Suppressor macrophage (primary cell): ENCODE results near the gene NPB.
A peak's percentile ranks its signal among the peaks of the same experiment; 100 is the strongest.

ENCODE experiments used
- DNase-seq, 4 experiments: peaks; one replicate each; pipeline ENCODE4 v3.0.0-alpha.2; 2020 to 2022

The NPB gene

DNA sequence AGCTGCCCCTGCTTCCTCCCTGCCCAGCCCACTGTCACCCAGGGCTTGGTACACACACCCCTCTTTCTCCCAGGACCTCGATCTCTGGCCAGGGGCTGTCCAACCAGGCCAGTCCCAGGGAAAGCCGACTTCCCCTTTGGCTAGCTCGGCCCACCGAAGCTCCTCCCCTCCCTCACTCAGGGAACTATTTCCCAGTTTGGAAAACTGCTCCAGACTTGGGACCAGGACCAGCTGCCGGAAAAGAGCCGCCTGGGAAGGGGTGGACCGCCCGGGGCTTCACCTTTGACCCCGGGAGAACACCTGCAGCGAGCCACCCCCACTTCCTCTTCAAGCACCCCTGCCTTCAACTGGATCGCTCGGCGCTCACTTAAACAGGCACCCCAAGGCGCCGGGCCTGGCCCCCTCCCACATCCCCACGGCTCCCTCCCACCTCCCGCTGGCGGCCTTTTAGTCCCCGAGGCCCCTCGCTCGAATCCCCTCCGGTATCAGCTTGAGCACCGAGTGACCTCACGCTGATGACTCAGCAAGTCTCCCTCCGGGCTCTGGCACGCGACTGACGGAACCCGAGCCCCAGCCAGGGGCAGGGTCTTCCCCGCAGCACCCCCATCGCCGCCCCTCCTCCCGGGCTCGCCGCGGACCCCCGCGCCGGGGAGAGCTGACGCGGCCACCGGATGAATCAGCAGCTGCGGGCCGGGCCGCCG is 24.6 kb downstream of the NPB start:
- DNase-seq: peak; percentile 85 to 92 (median 91)

DNA sequence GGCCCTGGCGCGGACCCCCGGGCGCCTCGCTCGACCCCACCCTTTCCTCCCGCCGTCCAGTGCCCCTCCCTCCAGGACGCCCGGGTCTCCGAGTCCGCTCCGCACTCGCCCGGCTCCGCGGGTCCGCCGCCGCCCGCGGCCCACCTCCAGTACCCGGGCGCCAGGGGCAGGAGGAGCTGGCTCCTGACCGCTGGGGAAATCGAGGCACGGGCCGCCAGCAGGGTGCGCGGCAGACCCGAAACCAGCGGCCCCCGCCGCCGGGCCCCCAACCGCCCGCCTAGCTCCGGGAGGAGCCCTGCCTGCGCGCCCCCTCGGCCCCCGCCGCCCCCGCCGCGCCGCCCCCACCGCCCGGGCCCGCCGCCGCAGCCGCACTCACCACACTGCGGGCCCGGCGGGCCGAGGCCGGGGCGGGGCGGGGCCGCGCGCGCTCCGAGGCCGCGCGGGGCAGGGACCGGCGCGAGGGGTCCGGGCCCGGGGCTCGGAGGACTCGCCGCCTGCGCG is 25.2 kb downstream of the NPB start:
- peak in 1 of 4 experiments; percentile 45 for DNase-seq

DNA sequence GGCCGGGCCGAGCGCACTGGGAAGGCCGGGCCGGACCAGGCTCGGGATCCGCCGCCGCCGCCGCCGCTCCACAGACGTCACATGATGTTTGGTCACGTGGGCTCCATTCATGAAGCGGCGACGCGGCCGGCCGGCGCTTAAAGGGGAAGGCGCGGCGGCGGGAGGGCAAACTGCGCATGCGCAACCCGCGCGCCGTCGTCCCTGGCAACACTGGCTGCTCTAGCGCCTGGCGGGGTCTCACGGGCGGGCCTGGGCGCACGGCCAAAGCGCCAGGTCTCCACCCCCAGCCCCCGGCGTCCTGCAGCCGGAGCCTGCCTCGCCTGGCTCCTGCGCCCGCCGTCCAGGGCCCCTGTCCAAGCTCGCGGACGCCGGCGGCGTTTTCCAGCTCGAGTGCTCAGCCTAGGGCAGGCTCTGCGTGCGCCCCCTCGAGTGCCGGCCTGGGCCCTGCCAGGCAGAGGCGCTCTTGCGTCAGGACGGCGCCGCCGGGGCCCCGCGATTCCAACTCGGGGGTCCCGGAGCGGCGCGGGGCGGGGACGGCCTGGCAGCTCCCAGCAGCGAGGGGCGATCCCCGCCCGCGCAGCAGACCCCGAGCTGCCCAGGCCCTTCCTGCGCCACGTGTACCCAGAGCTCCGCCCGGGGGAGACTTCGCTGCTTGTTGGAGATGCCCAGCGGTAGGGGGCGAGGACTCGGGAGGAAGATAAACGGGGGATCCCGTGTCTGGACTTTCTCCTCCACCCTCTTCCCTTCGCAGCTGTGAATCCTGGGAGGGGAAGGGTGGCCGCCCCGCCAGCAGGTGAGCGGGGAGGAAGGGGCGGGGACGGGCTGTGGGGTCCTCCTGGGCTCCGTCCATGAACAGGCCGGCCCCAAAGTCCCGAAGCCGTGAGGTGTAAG is 25.9 kb downstream of the NPB start, which contains the start of gene MAFG:
Gene MAFG, minus strand, starts transcription at position 83 of the 891 bp plus-strand sequence. CDS start 4,550 bp downstream, outside the sequence.
- peak; percentile 97 to 99 (median 98) for DNase-seq

DNA sequence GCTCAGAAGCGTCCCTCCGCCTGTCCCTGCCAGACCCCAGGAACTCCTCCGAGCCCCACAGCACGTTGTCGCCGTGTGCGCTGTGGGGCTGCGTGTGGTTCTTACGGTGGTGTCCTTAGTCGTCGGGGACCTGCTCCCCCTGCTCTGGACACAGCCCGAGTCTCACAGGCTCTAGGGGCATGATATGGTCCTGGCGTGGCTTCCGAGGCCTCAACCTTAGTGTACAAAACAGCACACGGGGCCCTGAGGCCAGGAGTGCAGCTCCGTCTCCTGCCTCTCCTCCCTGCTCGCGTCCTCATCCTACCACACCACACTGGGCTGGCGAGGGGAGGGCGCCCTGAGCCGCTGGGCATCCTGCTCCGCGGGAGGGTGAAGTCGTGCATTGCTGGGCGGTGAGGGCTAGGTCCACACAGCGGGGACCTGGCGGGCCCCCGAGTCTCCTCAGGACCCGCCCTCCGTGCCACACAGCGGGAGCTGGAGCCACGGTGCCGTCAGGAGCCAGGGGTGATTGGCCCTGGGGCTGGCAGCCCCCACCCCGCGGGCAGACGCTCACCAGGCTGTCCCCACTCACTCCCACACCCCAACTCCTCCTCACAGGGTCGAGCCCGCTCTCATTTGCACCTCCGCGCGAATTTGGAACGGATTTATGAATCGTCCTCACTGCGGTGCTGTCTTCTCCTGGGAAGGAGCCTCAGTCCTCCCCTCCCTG is 26.7 kb downstream of the NPB start:
- DNase-seq: no peak

DNA sequence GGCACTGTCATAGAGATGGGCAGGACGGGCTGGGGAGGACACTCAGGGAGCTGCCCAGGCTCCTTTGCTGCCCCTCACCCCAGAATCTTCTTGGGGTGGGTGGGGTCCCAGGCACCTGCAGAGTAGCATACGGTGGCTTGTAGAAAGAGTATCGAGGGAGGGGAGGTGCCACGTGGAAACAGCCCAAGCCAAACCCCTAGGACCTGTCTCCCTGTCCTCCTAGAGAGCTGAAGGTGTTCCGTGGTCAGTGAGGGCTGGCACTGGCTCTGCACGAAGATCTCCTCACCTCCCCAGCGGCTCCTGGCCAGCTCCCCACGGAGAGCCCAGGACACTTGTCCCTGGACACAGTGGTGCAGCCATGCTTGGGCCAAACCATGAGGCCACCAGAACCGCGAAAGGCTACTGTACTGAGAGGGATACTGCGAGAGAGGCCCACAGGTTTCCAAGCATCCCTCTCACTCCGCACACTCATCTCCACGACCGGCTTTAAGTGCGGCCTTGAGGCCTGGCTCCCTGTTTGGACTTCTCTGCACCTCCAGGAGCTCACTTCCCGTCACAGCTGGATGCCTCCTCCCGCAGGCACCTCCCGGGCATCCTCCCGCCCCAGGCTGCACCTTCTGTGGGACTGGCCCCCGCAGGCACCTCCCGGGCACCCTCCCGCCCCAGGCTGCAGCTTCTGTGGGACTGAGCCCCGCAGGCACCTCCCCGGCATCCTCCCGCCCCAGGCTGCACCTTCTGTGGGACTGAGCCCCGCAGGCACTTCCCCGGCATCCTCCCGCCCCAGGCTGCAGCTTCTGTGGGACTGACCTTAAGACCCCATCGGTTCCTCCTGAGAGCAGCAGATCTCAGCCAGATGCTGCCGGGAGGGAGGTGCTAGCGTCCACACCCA is 27.5 kb downstream of the NPB start:
- no peak for DNase-seq

DNA sequence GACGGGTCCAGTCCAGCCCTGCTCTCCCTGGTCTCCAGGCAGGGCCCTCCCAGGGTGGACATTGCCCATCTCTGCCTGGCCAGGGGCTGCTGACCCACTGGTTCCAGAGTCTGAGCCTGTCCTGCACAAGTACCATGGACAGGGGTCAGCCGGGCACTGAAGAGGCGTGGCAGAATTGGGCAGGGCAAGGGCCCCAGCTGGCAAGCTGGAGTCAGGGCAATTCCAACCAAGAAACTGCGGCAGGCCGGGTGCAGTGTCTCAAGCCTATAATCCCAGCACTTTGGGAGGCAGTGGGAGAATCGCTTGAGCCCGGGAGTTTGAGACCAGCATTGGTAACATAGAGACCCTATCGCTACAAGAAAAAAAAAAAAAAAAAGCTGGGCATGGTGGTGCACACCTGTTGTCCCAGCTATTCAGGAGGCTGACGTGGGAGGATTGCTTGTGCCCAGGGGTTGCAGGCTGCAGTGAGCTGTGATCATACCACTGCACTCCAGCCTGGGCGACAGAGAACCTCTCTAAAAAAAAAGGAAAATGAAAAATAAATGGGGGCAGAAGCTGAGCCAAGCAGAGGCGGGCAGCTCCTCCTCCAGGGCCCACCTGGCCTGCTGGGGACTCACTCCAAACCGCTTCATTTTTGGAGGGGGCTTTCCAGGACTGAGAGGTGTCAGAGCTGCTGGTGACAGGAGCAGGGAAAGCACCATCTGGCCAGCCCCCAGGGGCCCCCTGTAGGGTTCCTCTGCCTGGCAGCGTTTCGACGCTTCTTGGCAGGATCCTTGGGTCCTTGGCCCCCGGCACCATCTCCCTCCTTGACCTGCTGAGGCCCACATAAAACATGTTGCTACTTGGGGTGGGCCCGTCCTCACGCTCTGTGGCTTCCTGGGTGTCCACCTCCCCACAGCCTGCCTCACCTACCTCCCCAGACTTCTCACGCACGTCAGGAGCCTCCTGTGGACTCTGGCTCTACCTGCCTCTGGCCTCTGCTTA is 28.4 kb downstream of the NPB start:
- DNase-seq: peak in 3 of 4 experiments; percentile 21 to 47 (median 31)

DNA sequence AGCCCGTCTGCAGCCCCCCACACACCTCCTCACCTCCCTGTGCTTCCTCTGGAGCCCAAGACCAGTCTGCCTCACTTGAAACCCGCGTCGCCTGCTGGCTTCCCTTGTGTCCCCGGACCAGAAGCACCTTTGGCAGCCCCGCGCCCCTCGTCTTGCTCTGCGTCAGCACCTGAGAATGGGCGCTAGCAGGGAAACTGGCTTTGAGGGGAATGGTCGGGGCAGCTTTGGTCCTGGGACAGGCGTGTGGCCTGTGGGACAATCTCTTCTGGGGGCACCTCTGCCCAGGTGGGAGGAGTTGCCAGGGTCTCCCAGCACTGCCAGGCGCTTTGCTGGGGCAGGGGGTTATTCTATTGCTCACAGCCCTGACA is 29.1 kb downstream of the NPB start:
- no peak for DNase-seq

DNA sequence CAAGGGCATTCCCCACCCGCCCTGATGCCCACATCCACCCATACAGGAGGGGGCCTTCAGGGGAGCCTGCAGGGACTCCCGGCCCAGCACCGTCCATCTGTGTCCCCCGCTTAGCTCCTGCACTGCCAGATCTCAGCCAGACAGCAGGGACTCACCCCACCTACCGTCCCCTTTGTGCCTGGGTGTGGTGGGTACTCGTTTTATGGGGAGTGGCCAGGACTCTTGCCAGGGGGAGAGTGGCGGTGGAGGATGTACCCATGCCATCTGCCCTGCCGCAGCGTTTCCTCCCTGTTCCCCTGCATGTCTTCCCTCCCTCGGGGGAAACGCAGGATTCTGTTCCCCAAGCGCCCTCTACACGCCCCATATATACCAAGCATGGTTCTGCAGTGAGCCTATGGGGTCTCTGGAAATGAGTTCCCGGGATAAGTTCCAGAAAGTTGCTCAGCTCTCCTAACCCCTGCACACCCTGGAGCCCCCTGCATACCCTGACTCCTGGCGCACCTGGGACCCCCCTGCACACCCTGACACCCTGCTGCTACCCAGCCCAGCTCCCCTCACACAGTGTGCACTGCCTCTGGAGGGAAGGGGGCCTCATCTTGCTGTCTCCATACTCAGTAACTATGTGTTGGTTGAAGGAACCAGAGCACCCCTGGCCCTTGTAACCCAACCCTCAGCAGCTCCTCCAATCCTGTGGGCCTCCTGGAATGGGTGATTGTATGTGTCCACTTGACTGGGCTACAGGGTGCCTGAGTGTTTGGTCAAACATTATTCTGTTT is 29.7 kb downstream of the NPB start:
- no peak for DNase-seq

DNA sequence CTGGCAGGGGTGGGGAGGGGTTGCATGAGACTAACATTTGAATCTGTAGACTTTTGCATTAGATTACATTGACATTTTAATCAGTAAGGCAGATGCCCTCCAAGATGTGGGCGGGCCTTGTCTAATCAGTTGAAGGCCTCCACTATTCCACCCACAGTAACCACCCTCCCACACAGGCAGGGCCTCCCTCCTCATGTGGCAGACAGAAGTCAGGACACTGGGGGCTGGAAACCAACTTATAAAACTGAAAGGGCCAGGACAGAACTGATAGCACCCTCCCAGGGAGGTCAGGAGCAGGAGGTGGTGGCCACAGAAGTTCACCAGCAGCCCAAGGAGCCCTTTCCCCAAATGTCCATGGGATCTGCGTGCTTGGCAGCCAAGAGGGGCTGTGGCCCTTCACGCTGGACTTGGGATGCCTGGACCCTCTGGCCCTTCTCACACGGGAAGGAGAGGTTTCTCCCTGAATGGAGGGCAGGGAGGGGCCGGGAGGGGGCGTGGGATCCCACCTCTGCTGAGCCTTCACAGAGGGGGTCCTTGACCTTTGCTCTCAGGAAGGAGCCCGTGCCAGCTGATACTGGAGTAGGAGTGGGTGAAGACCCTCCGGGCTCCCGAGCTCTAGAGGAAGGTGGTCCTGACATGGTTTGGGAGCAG is 30.4 kb downstream of the NPB start:
- DNase-seq: no peak

DNA sequence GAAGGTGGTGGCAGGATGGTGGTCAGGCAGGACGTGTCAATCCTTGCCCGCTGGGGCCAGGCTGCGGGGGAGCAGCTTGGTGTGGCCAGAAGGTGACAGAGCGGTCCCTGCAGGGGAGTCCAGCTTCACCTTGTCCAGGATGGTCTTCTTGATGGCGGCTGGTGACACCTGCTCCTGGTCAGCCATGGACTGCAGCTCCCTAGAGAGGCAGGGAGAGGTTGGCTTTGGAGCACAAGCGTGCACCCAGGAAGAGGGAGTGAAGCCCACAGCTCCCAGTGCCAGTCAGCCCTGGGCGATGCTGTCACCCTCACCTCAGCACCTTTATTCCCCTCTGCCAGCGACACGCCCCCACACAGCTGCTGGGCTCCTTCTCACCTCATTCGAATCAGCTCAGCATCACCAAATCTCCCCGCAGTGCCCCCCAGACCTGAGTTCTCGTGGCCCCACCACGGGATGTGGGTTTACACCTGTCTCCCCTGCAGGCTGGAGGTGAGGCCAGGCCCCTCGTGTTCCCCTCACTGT is 31.2 kb downstream of the NPB start:
- DNase-seq: no peak

DNA sequence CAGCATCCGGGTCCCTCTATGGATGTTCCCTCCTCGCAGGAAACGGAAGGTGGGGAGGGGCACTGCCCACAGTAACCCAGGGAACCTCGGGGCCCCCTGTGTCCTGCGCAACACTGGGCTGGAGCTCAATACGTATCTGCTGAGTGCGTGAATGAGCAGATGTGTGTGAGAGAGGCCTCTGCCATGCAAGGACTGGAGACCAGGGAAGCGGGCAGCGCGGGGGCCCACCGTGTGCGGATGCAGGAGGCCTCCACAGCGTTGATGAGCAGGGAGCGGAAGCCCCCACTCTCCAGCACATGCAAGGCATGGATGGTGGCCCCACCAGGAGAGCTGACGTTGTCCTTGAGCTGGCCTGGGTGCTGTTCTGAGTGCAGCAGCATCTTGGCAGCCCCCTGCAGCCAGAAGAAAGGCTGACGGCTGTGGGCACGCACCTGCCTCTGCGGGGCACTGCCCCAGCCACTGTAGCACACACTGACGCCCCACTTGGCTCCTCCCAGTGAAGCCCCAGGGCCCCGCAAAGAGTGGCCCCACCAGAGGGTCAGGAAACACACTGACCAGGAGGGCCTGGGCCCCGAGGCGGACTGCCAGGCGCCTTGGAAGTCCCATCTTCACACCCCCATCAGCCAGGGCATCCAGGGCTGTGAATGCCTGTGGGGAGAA is 32.2 kb downstream of the NPB start:
- no peak for DNase-seq

DNA sequence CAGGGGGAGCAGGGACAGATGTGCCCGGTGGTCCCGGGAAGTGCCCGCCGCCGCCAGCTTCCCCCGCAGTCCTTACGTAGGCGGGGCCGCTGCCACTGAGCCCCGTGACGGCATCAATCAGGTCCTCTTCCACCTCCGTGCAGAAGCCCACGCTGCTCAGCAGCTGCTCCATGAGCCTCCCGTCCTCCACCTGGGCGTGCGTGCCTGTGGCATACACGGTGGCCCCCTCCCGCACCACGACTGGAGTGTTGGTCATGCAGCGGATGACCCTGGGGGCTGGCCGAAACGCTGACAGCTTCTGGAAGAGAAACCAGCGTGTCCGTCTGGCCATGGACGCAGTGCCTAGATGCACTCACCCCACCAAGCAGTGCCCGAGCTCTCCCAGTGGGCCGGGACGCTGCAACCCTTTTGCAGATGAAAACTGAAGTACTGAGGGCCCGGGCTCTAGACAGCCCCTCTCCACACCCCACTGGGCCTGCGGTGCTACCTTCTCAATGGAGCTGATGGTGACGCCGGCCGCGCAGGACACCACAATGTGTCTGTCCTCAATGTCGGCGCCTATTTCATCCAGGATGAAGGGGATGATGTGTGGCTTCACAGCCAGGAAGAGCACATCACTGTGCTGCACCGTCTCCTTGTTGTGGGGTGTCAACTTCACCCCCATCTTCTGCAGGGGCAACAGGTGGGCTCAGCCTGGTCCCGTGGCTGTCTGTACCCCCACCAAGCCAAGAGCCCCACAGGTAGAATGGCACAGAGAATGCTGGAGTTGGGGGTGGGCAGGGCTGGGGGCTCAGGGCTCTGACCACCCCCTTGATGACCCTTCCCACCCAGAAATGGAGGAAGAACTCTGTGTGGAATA is 33.0 kb downstream of the NPB start:
- DNase-seq: no peak

DNA sequence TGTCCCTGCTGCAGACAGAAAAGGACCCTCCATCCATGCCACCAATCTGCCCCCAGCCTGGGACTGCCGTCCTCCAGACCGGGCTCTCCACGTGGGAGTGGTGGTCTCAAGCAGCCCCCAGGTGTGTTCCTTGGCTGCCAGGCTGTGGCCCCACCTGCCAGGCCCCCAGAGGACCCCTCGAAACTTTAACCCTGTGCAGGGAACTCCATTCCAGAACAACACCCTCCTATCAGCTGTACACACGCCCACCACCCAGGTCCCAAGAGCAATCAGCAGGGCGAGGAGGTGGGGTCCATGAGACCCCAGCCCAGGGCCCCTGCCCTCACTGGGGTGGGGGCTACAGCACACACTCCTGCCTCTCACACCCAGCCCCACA is 33.7 kb downstream of the NPB start:
- DNase-seq: no peak

DNA sequence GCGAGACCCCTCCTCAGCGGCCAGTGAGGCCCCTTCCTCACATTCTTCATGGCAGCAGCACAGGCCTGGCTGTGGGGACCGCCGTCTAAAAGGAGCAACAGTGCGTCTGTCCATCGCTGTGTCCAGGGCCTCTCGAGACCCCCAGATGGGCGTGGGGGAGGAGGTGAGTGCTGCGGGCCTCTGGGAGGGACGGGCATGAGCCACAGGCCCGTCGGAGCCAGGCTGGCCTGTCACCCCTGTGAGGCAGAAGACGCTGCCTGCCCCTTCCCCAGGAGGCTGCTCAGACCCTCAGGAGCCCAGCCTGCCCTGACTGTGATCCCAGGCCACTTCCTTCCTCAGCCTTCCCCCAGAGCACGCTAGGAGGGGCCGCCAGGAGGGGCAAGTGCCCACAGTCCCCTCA is 37.2 kb downstream of the NPB start:
- no peak for DNase-seq

DNA sequence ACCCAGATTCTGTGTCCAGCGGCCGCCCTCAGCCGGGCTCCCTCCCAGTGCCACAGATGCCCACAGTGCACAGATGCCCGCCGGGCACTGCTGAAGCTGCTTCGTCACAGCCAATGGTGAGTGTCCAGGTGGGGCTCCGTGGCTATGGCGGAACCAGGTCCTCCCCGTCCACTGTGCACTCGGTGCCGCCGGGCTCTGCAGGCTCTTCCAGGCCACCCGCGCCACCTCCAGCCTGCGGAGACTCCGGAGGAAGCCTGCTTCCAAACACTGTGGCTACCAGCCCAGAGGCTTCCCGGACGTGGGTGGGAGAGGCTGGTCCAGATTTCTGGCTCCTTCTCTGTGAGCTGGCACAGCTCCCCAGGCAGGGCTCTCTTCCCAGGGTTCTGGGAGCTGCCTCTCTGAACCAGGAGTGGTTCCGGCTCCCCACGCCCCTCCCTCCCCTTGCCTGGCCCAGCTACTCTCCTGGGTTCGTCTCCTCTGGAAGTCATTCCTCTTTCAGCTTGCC is 37.9 kb downstream of the NPB start:
- DNase-seq: no peak

DNA sequence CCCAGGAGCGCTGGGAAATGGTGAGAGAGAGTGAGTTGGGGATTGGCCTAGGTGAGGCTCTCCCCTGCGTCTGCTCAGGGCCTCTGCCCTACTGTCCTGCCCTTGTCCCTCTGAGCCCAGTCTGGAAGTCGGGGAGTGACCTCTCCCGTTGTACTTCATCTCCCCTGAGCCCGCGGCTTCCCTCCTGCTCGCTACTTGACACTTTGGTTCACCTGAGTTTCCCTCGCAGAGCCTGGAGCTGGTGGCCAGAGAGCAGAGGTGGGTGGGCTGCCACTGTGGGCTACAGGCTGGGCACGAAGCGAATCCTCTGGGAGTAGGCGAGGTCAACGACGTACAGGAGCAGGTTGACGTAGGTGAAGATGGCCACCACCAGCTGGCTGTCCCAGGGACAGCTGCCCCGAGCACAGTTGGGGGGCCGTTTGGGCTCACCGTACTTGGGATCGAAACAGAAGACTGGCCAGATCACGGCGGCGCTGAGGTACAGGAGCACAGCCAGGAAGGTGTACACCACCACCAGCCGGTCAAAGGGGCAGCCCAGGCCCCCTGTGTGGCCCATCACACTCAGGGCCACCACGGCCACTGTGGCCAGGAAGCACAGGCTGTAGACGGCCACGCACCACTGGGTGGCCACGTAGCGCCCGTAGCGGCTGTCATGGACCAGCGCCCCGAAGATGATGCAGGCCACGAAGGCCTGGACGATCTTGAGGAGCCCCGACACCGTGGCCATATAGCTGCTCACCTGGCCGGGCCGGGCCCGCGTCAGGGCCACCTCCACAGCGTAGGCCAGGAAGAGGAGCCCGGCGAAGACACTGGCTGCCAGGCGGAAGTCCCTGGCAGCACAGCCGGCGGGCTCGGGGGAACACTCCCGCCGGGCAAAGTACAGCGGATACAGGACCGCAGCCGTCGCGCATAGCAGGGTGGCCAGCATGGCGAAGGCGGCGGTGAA is 38.8 kb downstream of the NPB start:
- DNase-seq: no peak
